SK-N-SH (cell line): ENCODE measurements around the gene PEX14.

ENCODE experiments used
- GABPA ChIP-seq: IDR thresholded peaks from 2 replicates; pipeline ENCODE4 v1.4.0; 2012; ENCODE audit warnings: low read depth, mild to moderate bottlenecking
- MXI1 ChIP-seq: IDR thresholded peaks from 2 replicates; pipeline ENCODE4 v1.6.1; 2012; ENCODE audit warnings: mild to moderate bottlenecking, low read depth, low read length, improper control_type of control experiment
- RAD21 ChIP-seq: IDR thresholded peaks from 2 replicates; pipeline ENCODE4 v1.6.1; 2012; ENCODE audit warnings: mild to moderate bottlenecking, low read length
- TF ChIP-seq, protein P1 (sequence below): fragments of 200-600 bp; sonication (generic); IDR thresholded peaks from 2 replicates; pipeline ENCODE4 v1.6.1; 2017; ENCODE audit warnings: antibody characterized with exemption, mild to moderate bottlenecking, moderate library complexity
- TF ChIP-seq, protein P2 (sequence below): IDR thresholded peaks from 2 replicates; pipeline ENCODE4 v1.6.1; 2012; ENCODE audit warnings: mild to moderate bottlenecking, low read depth, low read length, moderate library complexity
- TF ChIP-seq, protein P3 (sequence below): IDR thresholded peaks from 2 replicates; pipeline ENCODE4 v1.4.0; 2012; ENCODE audit warnings: low read depth

DNA sequence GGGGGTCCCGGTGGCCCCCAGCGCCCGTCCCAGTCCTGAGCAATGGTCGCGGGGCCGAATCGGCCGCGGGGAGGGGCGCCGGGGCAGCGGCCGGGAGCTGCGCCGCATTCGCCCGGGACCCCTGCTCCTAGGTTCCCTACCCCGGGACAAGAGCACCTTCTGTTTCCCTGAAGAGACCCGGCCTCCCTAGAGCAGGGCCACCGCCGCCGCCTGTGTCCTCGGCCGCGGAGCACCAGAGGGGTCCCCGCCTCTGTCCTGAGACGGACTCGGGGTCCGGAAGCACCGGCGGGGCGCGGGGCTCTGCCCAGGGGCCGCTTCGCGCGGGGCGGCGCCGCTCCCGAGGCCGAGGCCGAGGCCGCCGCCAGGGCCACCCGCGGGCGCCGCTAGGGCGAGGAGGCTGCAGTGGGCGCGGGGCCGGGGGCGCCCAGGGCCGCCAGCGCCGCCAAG, 163.8 kb downstream of the PEX14 start:
- TF ChIP-seq, protein P1, sequence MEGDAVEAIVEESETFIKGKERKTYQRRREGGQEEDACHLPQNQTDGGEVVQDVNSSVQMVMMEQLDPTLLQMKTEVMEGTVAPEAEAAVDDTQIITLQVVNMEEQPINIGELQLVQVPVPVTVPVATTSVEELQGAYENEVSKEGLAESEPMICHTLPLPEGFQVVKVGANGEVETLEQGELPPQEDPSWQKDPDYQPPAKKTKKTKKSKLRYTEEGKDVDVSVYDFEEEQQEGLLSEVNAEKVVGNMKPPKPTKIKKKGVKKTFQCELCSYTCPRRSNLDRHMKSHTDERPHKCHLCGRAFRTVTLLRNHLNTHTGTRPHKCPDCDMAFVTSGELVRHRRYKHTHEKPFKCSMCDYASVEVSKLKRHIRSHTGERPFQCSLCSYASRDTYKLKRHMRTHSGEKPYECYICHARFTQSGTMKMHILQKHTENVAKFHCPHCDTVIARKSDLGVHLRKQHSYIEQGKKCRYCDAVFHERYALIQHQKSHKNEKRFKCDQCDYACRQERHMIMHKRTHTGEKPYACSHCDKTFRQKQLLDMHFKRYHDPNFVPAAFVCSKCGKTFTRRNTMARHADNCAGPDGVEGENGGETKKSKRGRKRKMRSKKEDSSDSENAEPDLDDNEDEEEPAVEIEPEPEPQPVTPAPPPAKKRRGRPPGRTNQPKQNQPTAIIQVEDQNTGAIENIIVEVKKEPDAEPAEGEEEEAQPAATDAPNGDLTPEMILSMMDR, result no peak
- TF ChIP-seq, protein P2, sequence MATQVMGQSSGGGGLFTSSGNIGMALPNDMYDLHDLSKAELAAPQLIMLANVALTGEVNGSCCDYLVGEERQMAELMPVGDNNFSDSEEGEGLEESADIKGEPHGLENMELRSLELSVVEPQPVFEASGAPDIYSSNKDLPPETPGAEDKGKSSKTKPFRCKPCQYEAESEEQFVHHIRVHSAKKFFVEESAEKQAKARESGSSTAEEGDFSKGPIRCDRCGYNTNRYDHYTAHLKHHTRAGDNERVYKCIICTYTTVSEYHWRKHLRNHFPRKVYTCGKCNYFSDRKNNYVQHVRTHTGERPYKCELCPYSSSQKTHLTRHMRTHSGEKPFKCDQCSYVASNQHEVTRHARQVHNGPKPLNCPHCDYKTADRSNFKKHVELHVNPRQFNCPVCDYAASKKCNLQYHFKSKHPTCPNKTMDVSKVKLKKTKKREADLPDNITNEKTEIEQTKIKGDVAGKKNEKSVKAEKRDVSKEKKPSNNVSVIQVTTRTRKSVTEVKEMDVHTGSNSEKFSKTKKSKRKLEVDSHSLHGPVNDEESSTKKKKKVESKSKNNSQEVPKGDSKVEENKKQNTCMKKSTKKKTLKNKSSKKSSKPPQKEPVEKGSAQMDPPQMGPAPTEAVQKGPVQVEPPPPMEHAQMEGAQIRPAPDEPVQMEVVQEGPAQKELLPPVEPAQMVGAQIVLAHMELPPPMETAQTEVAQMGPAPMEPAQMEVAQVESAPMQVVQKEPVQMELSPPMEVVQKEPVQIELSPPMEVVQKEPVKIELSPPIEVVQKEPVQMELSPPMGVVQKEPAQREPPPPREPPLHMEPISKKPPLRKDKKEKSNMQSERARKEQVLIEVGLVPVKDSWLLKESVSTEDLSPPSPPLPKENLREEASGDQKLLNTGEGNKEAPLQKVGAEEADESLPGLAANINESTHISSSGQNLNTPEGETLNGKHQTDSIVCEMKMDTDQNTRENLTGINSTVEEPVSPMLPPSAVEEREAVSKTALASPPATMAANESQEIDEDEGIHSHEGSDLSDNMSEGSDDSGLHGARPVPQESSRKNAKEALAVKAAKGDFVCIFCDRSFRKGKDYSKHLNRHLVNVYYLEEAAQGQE, result no peak
- no peak for TF ChIP-seq RAD21
- TF ChIP-seq MXI1, result no peak
- TF ChIP-seq, protein P3, sequence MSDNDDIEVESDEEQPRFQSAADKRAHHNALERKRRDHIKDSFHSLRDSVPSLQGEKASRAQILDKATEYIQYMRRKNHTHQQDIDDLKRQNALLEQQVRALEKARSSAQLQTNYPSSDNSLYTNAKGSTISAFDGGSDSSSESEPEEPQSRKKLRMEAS, result no peak
- no peak for TF ChIP-seq GABPA
